Nephron progenitor cell (in vitro differentiated cells): ENCODE results near the gene ARID3B.
"Not testable (repeated sequence)": the region's sequence is repeated elsewhere in the genome, so short reads cannot be mapped to it uniquely, and the experiment has no call there.

Experiments
- DNase-seq: peaks from one replicate; pipeline ENCODE4 v3.0.0; 2021
- H3K27ac Mint-ChIP-seq: 2 replicates; pipeline ENCODE4 v1.8.0; 2021; ENCODE audit warnings: mild to moderate bottlenecking, moderate library complexity, mixed read lengths
- H3K27me3 Mint-ChIP-seq: 2 replicates; pipeline ENCODE4 v1.8.0; 2021; ENCODE audit warnings: mild to moderate bottlenecking, low read depth, mixed read lengths; ENCODE audit not compliant: poor library complexity
- H3K36me3 Mint-ChIP-seq: 2 replicates; pipeline ENCODE4 v1.8.0; 2021; ENCODE audit warnings: low read depth, mixed read lengths
- H3K4me1 Mint-ChIP-seq: 2 replicates; pipeline ENCODE4 v1.8.0; 2021; ENCODE audit warnings: mixed read lengths
- H3K4me3 Mint-ChIP-seq: 2 replicates; pipeline ENCODE4 v1.8.0; 2021; ENCODE audit warnings: mild to moderate bottlenecking, moderate library complexity, mixed read lengths
- H3K9me3 Mint-ChIP-seq: 2 replicates; pipeline ENCODE4 v1.8.0; 2021; ENCODE audit warnings: mild to moderate bottlenecking, moderate library complexity, mixed read lengths
- TF ChIP-seq, protein P1 (sequence below): fragments of 200-600 bp; sonication (generic); IDR thresholded peaks from 2 replicates; pipeline ENCODE4 v1.5.0; 2021; ENCODE audit warnings: antibody characterized with exemption

Gene ARID3B

DNA sequence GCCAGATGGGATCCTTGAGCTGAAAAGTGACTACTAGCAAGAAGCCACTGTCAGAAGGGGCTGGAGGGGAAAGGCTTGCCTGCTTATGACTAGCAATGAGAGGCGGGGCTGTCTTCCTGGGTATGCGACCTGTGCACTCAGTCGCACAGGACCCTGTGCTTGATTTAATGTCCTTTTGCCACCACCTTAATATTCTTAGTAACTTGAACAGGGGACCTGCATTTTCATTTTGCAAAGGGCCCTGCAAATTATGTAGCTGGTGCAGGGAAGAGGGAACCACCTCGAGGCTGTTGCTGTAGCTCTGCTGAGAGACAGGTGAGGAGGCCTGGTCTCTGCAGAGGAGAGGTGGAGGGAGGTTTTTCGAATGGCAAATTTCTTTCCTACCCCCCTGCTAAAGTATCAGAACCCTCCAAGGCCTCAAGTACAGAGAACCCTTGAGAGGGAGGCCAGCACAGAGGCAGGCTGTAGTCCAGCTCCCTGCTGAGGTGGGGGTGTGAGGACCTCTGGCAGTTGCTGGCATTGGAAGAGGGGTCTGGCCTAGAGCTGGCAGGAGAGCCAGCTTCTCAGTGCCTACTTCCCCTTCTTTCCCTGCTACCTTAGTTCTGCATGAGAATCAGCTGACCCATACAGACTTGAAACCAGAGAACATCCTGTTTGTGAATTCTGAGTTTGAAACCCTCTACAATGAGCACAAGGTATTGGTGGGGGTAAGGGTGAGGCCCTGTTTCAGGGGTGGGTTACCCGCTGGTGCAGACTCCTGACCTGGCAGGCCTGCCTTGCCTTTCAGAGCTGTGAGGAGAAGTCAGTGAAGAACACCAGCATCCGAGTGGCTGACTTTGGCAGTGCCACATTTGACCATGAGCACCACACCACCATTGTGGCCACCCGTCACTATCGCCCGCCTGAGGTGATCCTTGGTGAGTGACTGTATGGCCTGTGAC, 86.0 kb downstream of the ARID3B start:
- peaks cover 46% of the 10 kb centered on the region for H3K36me3 Mint-ChIP-seq
- H3K4me3 Mint-ChIP-seq, result no peak overlapping the region
- no peaks in the 10 kb centered on the region for H3K27me3 Mint-ChIP-seq
- DNase-seq, result no peak
- TF ChIP-seq, protein P1, sequence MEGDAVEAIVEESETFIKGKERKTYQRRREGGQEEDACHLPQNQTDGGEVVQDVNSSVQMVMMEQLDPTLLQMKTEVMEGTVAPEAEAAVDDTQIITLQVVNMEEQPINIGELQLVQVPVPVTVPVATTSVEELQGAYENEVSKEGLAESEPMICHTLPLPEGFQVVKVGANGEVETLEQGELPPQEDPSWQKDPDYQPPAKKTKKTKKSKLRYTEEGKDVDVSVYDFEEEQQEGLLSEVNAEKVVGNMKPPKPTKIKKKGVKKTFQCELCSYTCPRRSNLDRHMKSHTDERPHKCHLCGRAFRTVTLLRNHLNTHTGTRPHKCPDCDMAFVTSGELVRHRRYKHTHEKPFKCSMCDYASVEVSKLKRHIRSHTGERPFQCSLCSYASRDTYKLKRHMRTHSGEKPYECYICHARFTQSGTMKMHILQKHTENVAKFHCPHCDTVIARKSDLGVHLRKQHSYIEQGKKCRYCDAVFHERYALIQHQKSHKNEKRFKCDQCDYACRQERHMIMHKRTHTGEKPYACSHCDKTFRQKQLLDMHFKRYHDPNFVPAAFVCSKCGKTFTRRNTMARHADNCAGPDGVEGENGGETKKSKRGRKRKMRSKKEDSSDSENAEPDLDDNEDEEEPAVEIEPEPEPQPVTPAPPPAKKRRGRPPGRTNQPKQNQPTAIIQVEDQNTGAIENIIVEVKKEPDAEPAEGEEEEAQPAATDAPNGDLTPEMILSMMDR, result no peak
- no peaks in the 10 kb centered on the region for H3K4me1 Mint-ChIP-seq
- no peaks in the 10 kb centered on the region for H3K9me3 Mint-ChIP-seq
- H3K27ac Mint-ChIP-seq, result no peak overlapping the region

DNA sequence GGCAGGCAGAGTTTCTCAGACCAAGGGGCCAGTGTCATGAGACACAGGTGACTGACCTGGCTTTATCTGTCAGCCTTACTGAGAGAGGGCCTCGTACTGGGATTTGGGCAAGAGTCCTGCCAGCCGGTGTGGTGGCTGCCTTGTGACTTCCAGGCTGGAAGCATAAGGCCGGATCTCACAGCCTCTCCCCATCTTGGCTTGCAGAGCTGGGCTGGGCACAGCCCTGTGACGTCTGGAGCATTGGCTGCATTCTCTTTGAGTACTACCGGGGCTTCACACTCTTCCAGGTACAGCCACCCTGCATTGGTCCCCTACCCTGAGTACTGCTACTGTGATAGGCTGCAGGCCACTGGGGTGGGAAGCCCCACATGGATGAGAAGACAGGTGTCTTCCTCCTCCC, 86.7 kb downstream of the ARID3B start:
- Mint-ChIP-seq H3K27me3 (no peaks in the 10 kb centered on the region), H3K4me1 (no peaks in the 10 kb centered on the region), H3K9me3 (no peaks in the 10 kb centered on the region), H3K27ac (peak overlapping the region; percentile 17), H3K4me3 (no peak overlapping the region), H3K36me3 (peaks cover 41% of the 10 kb centered on the region)
- DNase-seq, result no peak
- TF ChIP-seq, protein P1, result no peak

DNA sequence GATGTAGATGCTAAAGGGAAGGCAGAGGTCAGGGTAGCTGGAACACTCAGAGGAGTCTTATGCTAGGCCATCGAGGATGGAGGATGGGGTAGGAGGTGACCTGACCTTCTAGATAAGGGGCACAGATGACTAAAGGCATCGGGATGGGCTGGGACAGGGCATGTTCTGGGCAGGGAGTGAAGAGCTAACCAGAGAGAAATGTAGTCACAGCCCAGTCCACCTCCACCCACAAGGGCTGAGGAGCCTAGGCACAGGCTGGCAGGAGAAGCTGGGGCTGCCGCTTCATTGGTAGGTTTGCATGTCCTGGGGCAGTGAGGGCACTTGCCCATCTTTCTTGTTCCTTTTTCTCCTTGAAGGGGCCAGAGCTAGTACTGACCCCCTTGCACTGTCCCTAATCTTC, 87.2 kb downstream of the ARID3B start:
- TF ChIP-seq, protein P1, result no peak
- Mint-ChIP-seq H3K27me3 (no peaks in the 10 kb centered on the region), H3K27ac (peak overlapping the region; percentile 84), H3K9me3 (no peaks in the 10 kb centered on the region), H3K4me1 (no peaks in the 10 kb centered on the region), H3K36me3 (peaks cover 37% of the 10 kb centered on the region), H3K4me3 (no peak overlapping the region)
- no peak for DNase-seq

DNA sequence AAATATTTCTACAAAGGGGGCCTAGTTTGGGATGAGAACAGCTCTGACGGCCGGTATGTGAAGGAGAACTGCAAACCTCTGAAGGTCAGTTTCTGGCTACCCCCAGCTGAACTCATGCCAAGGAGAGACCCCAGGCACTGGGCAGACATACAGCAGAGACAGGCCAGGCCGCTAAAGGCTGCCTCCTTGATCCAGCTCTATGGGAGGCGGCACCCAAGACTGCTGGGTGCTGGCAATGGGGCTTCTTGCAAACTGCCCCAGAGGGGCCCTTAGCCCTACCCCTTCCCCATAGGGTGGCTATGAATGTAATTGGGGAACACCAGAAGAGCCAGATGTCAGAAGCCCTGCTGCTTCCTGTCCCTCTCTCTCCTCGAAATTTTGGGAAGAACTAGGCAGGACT, 87.9 kb downstream of the ARID3B start:
- Mint-ChIP-seq H3K4me3 (no peak overlapping the region), H3K36me3 (peaks cover 35% of the 10 kb centered on the region)
- TF ChIP-seq, protein P1, result no peak

DNA sequence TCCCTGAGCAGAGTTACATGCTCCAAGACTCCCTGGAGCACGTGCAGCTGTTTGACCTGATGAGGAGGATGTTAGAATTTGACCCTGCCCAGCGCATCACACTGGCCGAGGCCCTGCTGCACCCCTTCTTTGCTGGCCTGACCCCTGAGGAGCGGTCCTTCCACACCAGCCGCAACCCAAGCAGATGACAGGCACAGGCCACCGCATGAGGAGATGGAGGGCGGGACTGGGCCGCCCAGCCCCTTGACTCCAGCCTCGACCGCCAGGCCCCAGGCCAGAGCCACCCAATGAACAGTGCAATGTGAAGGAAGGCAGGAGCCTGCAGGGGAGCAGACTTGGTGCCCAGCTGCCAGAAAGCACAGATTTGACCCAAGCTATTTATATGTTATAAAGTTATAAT, 88.7 kb downstream of the ARID3B start:
- H3K4me1 Mint-ChIP-seq, H3K27ac Mint-ChIP-seq, H3K27me3 Mint-ChIP-seq, H3K9me3 Mint-ChIP-seq, H3K4me3 Mint-ChIP-seq, DNase-seq: not testable (repeated sequence)
- H3K36me3 Mint-ChIP-seq, result peaks cover 37% of the 10 kb centered on the region

More for the DNA sequence above, 87.9 kb downstream of the ARID3B start:
- Mint-ChIP-seq H3K9me3 (no peaks in the 10 kb centered on the region), H3K27ac (peak overlapping the region; percentile 84), H3K27me3 (no peaks in the 10 kb centered on the region), H3K4me1 (no peaks in the 10 kb centered on the region)
- DNase-seq, result no peak

DNA sequence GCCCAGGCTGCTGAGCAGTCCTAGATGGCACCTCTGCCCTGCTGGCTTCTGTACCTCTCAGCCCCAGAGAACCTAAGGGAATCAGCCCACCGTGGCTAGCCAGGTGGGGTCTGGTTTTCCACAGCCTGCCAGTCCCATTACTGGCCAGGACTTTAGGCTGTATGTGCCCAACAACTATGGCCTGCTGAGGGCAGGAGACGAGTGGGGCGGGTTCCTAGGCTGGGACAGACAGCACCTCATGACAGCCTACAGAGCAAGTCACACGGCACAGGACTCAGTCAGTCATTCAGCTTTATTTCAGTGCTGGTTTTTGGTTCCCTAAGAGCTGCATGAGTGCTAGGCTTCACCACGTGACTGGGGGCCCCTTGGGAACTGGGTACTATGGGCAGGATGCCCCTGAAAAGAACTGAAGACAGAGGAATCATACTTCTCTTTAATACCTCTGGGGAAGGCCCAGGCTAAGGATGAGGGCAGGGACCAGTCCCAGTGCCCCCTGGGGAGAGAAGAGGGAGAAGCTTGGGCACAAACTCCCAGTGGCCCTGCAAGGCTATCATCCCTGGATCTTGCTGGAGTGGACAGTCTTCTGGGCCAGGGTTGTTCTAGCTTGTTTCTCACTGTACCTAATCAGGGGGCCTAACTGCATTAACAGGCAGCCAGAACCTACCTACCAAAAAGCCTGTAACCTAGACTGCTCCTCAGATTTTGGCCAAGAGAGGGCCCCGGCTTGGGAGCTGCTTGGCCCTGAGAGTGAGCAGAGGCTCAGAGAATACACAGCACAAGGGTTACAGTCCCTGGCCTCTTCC, 89.5 kb downstream of the ARID3B start:
- Mint-ChIP-seq H3K27me3 (no peaks in the 10 kb centered on the region), H3K4me1 (no peaks in the 10 kb centered on the region), H3K9me3 (no peaks in the 10 kb centered on the region), H3K27ac (no peak overlapping the region), H3K4me3 (no peak overlapping the region), H3K36me3 (peaks cover 39% of the 10 kb centered on the region)
- no peak for DNase-seq
- TF ChIP-seq, protein P1, result no peak
